Embryonic facial prominence (tissue), 1 donor: ENCODE measurements around the gene ANKRD44.
"Not testable (repeated sequence)": the region's sequence is repeated elsewhere in the genome, so short reads cannot be mapped to it uniquely, and the experiment has no call there.

Experiments
- DNase-seq: peaks from one replicate; pipeline ENCODE4 v3.0.0-alpha.2; 2016; ENCODE audit errors: extremely low spot score

ANKRD44 gene

DNA sequence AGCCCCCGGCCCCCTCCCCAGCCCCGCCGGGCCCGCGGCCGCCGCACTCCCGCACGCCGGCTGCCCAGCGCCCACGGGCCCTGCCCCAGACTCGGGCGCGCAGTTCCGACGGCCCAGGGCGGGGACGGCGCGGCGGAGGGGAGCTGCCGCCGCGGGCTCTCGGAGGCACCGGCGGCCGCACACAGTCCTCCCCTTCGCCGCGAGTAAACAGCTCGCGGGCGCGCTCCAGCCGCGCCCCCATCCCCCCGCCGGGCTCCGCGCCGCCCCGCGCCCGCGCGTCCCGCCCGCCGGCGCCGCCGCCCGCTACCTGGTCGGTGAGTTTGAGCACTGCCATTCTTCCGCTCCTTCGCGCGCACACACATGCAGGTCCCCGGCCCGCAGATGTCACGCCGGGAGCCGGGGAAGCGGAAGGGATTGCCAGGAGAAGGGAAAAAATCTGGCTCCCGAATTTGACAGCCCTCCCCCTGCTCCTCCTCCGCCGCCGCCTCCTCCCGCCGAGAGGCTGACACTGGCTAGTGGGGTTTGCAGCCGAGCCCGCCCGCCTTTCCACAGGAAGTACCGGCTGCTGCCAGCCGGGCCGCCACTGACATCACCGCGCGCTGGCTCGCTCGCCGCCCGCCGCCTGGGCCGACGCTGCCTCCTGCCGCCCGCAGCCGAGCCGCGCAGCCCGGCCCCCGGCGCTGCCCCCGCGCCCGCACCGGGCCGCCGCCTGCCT, at the start of gene ANKRD44:
TSS of gene ANKRD44 (minus strand) at position 510 of the 715 bp plus-strand sequence. CDS start at position 334, 176 bp downstream.
- DNase-seq = peak; percentile 76

DNA sequence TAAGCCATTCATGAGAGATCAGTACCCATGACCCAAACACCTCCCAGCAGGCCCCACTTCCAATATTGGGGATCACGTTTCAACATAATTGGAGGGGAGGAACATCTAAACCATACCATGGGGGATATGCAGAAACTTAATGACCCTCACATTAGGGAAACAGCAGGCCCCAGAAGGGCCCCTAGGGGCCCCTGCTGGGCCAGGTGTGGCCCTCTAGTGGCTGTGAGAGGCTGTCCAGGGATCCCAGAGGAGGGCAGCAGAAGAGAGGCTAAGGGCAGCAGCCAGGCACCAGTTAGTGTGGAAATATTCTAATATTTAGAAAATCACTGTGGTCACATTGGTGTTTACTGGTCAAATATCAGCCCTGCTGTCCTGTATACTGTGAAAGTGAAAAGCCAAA, 49.3 kb upstream of the ANKRD44 start:
- no peak for DNase-seq

DNA sequence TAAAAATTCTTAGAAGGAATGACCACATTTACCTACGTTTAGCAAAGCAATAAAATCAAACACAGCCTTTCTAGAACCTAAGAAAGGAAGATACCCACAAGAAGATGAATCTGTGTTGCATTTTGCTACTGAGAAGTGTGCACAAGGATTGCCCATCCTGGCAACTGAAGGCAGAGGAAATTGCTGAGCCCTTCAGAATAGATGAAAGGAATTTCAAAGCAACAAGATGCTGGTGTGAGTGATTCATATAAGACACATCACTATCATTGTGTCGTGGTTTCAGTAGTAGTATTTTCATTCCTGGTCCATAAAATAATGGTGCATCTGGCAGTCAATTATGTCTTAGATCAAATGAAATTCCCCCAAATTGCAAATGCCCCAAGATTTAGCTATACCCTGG, 48.4 kb upstream of the ANKRD44 start:
- DNase-seq = no peak

DNA sequence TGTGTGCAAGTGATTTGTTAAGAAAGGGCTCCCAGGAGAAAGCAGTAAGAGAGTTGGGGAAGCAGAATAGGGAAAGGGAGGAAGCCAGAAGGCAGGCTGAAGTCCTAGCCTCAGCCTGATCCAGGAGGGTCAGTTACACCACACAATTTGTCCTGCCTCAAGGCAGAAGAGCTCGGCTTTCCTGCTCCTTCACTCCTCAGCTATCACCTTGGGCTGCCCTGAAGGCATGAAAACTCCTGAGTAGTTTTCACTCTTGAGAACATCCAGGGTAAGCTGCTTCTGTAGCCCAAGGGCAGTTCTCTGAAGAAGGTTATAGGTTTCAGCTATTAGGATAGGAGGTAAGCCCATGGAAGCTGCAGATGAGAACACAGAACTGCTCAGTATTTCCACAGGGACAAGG, 47.4 kb upstream of the ANKRD44 start:
- no peak for DNase-seq

DNA sequence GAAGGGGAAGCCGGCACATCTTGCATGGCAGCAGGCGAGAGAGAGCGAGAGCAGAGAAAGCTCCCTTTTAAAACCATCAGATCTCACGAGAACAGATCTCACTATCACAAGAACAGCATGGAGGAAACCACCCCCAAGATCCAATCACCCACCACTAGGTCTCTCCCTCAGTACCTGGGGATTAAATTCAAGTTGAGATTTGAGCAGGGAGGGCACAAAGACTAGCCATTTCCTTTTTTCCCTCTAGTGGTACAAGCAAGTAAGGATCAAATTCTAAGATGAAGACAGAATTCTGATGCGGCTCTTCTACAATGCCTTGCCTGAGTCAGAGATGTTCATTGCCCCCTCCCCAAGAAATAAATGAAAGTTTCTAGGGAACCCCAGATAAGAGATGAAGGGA, 45.6 kb upstream of the ANKRD44 start:
- no peak for DNase-seq

DNA sequence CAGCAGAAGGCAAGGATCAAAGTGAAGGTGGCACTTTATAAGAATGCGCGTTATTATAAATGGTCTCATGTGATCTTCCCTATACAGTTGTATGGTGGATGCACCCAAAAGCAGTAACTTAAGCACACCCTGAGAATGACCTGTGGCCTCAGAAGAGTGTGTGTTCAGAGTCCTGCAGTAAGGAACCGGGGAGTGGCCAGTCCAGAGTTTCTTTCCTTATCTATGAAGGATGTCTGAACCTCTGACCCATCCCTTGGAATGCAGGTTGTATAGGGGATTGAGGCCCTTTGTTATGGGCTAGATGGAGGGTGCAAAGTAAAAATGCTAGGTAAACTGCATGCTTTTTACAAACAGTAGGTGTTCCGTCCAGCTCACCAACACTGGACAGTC, 43.6 kb upstream of the ANKRD44 start:
- no peak for DNase-seq

DNA sequence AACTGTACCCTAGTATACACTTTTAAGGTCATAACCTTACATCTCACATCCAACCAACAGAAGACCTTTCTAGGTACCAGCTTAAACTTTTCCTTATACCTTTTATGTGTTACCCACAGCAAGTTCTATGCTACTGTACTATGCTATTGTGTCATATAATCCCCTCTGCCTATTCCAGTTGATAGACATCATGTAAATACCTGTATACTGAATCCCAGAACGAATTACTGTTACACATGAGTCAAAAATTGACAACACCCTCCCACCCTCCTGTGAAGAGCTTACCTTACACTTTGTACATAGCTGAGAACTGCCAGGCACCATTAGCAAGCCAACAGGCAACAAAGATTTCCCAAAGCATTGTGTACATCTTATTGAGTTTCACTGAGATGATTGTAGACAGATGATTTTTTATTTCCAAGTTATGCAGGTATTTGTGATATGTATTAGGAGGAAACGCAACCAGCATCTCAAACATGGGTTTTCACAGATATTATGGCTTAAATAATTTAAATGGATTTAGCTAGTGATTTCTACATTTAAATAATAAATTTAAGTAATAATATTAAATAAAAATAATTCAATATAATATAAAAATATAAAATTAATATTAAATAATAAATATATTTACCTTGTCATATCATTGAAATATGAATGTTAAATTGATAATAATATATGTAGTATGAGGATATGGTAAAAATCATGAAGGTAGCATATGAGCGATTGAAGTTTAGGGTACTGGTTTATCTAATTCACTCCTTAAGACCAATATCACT, 43.0 kb upstream of the ANKRD44 start:
- DNase-seq = no peak

DNA sequence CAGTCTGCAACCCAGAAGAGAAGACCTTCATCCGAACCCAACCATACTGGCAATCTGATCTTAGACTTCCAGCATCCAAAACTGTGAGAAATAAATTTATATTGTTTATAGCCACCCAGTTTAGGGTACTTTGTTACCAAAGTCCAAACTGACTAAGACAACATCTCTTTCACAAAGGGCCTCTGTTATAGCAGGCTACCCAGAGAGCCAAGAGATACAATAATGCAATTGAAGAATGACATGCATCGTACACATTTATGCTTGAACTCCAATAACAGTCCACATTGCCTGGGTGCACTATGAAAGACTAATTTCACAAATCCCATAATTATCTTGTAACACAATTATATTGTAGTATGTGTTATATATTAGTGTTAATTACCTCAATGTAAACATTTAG, 39.1 kb upstream of the ANKRD44 start:
- no peak for DNase-seq

DNA sequence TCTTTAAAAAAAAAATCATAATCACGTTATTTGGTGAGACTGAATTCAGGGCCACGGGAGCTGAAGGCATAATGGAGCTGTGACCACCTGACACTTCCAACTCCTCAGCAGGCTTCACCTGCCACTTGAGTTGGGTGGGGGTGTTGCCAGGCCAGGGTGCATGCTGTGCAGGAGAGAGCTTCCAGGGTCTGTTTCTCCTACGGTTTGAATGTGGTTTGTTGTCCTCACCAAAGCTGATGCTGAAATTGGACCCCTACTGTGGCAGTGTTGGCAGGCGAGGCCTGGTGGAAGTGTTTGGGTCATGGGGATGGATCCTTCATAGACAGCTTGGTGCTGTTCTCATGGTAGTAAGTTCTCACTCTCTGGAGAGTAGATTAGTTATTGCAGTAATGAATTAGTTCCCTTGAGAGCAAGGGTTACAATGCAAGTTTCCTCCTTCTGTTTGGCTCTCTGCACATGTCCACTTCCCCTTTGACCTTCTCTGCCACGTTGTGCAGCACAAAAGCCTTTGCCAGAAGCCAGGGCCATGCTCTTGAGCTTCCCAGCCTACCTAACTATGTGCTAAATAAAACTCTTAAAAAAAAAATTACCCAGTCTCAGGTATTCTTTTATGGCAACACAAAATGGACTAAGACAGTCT, 38.3 kb upstream of the ANKRD44 start:
- DNase-seq = no peak

DNA sequence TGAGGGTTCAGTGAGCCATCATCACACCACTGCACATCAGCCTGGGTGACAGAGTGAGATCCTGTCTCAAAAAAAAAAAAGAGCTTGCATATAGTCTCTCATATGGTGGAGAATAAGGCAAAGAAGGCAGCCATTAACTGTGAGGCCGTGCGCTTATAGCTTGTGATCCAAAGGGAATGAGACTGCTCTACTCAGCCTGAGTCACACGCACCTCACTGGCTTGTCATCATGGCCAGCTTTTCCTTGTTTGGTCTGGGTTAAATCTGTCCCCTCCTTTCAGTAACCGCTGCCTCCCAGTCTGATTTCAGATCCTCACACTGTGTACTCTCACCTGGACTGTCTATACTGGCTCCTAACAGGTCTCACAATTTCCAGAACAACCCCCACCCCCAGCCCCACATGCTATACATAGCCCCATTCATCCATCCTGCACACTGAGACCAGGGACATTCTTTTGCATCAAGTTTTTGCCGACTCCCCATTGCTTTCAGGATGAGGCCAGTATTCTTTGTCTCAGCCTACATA, 35.3 kb upstream of the ANKRD44 start:
- no peak for DNase-seq

DNA sequence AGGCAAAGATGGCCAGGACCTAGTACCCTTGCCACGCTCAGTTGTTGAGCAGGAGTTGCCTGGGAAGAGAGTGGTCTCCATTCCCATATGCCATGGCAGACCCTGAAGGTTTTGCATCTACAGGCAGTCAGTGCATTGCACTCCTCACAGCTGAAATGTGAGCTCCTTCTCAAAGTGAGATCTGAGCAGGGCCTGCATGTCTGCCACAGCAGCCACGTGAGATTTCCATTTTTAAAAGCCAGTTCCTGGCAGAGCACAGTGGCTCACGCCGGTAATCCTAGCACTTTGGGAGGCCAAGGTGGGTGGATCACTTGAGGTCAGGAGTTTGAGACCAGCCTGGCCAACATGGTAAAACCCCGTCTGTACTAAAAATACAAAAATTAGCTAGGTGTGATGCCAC, 33.4 kb upstream of the ANKRD44 start:
- not testable (repeated sequence) for DNase-seq

DNA sequence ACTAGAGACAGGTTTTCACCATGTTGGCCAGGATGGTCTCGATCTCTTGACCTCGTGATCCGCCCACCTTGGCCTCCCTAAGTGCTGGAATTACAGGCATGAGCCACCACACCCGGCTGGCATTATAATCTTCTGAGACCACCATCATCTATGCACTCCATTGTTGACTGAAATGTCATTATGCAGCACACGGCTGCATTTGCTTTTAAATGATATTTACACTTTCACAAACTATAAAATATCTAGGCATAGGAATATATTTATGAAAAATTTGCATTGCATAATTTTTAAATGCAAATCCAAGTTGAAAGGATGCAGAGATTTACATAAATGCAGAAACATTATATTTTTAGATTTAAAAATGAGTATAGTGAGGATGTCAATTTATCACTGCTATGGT, 30.0 kb upstream of the ANKRD44 start:
- no peak for DNase-seq

DNA sequence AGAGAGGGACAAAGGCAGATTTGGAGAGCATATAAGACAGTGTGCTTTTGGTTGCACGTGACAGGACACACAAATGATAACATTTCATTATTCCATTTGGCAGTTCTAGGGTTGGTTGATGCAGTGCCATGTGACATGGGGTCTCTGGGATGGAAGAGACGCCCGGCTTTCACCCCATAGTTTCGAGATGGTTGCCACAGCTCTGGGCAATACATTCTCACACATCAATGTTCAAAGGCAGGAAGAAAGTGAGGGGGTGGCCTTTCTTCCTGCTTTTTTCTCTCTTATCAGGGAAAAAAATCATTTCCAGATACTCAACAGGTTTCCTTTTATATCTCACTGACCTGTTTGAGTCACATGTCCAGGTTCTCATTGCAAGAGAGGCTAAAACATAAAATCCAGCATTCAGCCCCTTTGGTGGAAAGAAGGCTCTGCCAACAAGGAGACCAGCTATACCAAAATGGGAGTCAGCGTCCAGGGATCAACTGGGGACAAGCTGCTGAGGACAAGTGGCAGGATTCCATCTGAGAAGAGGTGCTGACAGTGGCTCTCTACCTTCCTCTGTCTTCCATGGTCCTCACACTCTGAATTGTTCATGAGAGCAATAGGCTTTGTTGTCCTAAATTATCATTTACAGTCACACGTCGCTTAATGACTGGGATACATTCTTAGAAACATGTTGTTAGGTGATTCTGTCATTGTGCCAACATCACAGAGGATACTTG, 29.1 kb upstream of the ANKRD44 start:
- no peak for DNase-seq

DNA sequence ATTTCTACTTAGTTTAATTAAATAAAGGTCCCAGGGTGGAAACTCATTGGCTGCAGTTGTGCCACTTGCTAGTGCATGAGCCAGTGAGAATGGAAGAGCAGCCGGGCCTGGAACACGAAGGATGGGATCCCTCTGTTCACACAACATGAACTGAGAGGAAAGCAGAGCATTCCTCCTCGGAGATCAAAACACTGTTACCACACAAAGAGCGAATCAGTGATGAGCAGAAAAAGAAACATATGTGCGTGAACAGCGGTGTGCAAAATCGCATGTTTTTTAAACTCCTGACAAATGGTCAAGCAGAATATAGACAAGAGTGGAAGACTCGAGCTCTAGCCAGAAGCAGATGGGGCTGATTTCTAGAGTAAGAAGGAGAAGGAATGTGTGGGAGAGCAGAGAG, 28.4 kb upstream of the ANKRD44 start:
- DNase-seq = no peak

DNA sequence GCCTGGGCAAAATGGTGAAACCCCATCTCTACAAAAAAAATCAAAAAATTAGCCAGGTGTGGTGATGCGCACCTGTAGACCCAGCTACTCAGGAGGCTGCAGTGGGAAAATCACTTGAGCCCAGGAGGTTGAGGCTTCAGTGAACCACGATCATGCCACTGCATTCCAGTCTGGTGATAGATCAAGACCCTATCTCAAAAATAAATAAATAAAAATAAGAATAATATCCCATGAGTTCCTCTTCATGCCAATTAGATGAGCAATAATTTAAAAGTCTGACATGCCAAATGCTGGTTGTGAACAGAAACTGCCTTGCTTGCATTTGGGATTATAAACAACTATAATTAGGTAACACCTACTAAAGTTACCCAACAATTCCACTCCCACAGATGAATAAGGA, 22.1 kb upstream of the ANKRD44 start:
- no peak for DNase-seq

DNA sequence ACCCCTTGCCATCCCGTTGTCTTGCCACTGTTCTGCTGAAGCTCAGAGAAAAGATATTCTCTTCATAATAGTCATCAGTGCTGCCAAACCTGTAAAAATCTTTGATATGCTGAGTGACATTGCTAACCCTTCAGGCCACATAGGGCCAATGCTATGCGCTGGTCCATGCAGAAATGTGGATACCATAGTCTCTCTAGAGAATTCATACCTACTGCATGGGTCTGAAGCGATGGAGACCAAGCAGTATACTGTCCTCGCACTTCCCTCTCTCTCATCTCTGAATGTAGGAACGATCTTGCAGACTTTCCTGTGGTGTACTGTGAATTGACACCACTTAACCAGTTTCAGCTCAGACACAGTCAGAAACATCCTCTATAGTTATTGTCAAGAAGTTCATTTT, 17.9 kb upstream of the ANKRD44 start:
- no peak for DNase-seq

DNA sequence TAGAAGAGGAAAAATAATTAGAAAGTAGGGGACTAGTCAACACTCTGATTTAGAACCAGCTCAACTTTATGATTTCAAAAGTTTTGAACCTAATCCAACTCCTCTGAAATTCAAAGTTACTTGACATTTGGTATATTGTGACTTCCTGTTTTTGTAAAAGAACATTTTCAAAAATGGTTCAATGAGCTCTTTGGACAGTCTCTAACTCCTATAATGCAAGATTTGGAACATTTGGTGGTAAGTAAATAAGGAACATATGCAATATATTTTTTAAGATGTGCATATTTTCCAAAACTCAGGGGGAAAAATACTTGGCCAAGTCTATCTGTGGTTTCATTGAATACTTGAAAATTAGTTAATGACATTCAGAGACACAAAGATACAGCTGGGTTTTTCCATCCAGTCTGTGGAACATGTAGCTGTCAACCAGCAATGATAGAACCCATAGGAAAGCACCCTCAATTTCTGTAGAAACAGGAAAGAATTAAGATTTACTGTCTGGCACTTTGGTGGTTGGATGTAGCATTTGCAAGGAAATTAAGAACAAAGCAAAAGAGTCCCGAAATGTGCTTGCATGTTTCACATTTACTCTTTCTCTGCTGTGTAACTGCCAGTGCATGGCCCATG, 17.0 kb upstream of the ANKRD44 start:
- peak; percentile 61 for DNase-seq

DNA sequence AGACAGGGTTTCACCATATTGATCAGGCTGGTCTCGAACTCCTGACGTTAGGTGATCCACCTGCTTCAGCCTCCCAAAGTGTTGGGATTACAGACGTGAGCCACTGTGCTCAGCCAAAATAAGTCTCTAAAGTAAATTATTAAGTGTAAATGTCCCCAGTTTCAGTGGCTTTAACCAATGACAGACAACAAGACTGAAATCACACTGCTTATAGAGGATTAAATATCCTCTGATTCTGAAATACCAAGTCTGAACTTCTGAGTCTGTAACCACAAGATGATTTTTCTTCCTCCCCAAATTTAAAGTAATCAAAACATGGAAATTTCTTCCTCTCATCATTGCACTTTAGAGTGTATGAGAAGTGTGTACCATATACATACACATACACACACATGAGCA, 16.5 kb upstream of the ANKRD44 start:
- DNase-seq = no peak

DNA sequence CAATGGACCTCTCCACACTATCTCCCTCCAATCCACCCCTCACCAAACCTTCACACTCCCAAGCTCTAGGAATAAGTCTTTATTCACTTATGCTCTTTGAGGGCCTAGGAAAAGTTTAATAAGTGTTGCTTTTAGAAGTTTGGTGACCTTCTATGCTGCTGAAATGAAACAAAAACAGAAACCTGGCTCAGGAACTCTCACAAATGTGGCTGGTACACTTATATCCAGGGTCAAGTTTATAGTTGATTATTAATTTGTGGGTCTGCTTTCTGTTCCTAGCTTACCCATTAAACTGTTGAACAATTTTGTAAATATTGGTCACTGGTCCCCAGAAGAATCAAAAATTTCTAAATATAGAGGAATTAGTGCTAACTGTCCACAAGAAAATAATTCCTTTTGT, 14.2 kb upstream of the ANKRD44 start:
- DNase-seq = no peak

DNA sequence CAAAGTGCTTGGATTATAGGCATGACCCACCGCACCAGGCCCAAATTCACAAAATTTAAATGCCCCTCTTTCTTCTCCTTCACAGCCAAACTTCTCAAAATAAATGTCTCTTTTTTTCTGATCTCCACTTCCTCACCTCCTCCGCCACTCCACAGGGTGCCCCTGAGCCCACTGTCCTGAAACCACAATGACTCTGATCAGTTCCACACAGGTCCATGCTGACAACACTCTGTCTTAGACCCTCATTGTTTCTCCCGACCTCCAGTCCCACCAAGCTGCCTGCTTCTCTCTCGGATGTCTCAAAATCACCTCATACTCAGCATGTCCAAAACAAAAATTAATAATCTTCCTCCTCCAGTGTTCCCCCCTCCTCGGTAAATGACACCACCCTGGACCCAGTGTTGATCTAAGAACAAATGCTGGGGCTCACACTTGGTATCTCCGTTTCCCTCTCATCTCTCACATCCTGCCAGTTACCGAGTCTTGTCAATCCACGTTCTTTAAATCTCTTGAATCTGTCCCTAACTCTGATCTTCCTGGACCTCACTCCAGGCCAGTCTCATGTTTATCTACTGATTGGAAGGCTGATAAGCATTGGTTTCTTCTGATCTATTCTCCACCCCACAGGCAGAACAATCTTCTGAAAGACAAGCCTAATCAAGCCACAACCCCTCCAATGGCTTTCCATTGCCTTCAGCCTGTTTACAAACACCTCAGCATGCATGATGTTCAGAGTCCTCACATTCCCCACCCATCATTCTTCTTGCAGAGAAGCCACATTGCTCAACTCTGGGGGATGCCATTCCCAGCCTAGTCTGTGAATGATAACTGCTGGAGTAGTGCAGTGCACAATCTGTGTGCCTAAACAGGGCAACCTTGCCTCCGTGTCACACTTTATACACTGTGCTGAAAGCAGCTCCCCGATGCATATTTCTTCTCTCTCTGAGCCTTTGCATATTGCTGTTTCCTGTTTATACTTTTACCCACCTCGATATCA, 12.4 kb upstream of the ANKRD44 start:
- no peak for DNase-seq
